ENCODE measurements around the gene KRTAP12-4.

DNA sequence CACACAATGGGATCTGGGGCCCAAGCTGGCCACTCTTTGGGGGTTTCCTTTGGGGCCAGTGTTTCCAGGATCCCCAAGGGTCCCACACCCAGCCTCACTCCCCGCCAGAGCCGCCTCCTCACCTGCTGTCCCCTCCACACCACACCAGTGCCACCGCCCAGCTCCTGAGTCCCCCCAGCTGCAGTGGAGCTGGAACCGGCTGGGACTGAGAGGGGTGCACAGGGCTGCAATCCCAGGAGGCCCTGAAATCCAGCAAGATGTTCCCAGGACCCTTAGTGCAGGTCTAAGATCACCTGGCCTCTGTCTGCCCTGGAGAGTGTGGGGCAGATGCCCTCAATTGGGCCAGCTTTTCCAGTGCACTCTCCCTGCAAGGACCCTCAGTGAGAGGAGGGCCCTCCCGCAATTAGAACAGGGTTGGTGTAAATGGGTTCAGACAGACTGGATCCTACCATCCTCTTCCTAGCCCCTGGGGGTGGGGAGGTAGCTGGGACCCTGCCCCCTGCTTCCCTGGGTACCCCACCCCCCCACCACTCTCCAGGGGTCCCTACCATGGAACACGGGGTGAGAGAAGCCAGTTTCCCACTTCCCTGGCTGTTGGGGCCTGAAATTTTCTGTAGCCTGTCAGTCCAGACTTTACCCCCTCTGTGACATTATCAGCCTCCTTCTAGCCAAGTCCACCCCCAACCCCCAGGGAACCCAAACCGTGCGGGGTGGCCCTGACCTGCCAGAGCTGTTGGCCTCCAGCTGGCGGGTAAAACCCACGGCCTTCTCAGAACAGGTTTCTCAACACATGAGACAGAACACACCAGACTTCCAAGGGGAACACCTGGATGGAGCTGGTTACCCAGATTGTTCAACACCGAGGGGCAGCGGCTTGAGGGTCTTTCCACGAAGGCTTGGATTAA is 49.5 kb upstream of the KRTAP12-4 start:
- no peak for TF ChIP-seq TAF1 (IDR thresholded peaks at IDR 0.05; ENCODE audit: low read depth, low read length)
- TF ChIP-seq POLR2A (IDR thresholded peaks at IDR 0.05; ENCODE audit: low read depth, low read length): no peak
- TF ChIP-seq POLR2AphosphoS5 (IDR thresholded peaks at IDR 0.05; ENCODE audit: low read depth, low read length): no peak
- TF ChIP-seq POU2F2 (IDR thresholded peaks at IDR 0.05; ENCODE audit: low read depth, low read length): no peak

All from GM12891 (cell line).